IPS DF 4.7 (cell line): Measurements from ENCODE around the gene ROR1.

Experiments
- DNase-seq: peaks from one replicate; pipeline ENCODE4 v3.0.0-alpha.2; 2013; ENCODE audit warnings: low spot score; ENCODE audit errors: extremely low read depth

The ROR1 gene

GRCh38 chr1:64171246-64171645 lies 397.4 kb downstream of the ROR1 start:
- DNase-seq, result no peak

GRCh38 chr1:64171797-64172281 lies 398.0 kb downstream of the ROR1 start:
- DNase-seq, result no peak

- no peak for DNase-seq
These were observed 398.7 kb downstream of the ROR1 start for GRCh38 chr1:64172458-64172983.

- no peak for DNase-seq
These were observed 399.6 kb downstream of the ROR1 start for GRCh38 chr1:64173336-64173940.

- DNase-seq, result no peak
These were observed 401.8 kb downstream of the ROR1 start for GRCh38 chr1:64175639-64176038.

GRCh38 chr1:64176659-64177058 lies 402.8 kb downstream of the ROR1 start:
- no peak for DNase-seq

GRCh38 chr1:64179588-64179987 lies 405.8 kb downstream of the ROR1 start:
- no peak for DNase-seq

- no peak for DNase-seq
These were observed 408.4 kb downstream of the ROR1 start for GRCh38 chr1:64182207-64182606.

GRCh38 chr1:64183395-64184002 lies 409.7 kb downstream of the ROR1 start:
- no peak for DNase-seq

- no peak for DNase-seq
These were observed 410.2 kb downstream of the ROR1 start for GRCh38 chr1:64184003-64184440.

- no peak for DNase-seq
These were observed 412.5 kb downstream of the ROR1 start for GRCh38 chr1:64186138-64186897.

GRCh38 chr1:64186898-64187280 lies 413.1 kb downstream of the ROR1 start:
- DNase-seq, result no peak

GRCh38 chr1:64187646-64188045 lies 413.8 kb downstream of the ROR1 start:
- DNase-seq, result no peak

- no peak for DNase-seq
These were observed 418.5 kb downstream of the ROR1 start for GRCh38 chr1:64192290-64192689.

GRCh38 chr1:64194168-64195080 lies 420.6 kb downstream of the ROR1 start:
- DNase-seq, result no peak

- DNase-seq, result no peak
These were observed 421.2 kb downstream of the ROR1 start for GRCh38 chr1:64195081-64195395.

- DNase-seq, result no peak
These were observed 422.5 kb downstream of the ROR1 start for GRCh38 chr1:64196074-64196870.

GRCh38 chr1:64197076-64197475 lies 423.3 kb downstream of the ROR1 start:
- DNase-seq, result no peak

GRCh38 chr1:64199154-64199553 lies 425.3 kb downstream of the ROR1 start:
- DNase-seq, result no peak

GRCh38 chr1:64200064-64200463 lies 426.2 kb downstream of the ROR1 start:
- no peak for DNase-seq

- DNase-seq, result no peak
These were observed 429.6 kb downstream of the ROR1 start, which contains the start of gene UBE2U for GRCh38 chr1:64203420-64203819. UBE2U (plus strand) TSS chr1:64203623; CDS start chr1:64204051, 428 bp downstream.
